GM12872 (cell line): ENCODE data around the gene UBE2O.

ENCODE experiments used
- TF ChIP-seq, protein P1 (sequence below): IDR thresholded peaks from 3 replicates; pipeline ENCODE4 v1.5.1; 2011; ENCODE audit warnings: low read depth, mild to moderate bottlenecking, low read length, moderate library complexity; ENCODE audit not compliant: insufficient read depth

The UBE2O gene

GRCh38 chr17:76469991-76470739 is 17.2 kb upstream of the UBE2O start:
- TF ChIP-seq, protein P1, sequence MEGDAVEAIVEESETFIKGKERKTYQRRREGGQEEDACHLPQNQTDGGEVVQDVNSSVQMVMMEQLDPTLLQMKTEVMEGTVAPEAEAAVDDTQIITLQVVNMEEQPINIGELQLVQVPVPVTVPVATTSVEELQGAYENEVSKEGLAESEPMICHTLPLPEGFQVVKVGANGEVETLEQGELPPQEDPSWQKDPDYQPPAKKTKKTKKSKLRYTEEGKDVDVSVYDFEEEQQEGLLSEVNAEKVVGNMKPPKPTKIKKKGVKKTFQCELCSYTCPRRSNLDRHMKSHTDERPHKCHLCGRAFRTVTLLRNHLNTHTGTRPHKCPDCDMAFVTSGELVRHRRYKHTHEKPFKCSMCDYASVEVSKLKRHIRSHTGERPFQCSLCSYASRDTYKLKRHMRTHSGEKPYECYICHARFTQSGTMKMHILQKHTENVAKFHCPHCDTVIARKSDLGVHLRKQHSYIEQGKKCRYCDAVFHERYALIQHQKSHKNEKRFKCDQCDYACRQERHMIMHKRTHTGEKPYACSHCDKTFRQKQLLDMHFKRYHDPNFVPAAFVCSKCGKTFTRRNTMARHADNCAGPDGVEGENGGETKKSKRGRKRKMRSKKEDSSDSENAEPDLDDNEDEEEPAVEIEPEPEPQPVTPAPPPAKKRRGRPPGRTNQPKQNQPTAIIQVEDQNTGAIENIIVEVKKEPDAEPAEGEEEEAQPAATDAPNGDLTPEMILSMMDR = no peak

GRCh38 chr17:76469076-76469990 is 16.4 kb upstream of the UBE2O start:
- TF ChIP-seq, protein P1 = no peak

GRCh38 chr17:76468634-76469010 is 15.7 kb upstream of the UBE2O start:
- TF ChIP-seq, protein P1 = no peak

DNA sequence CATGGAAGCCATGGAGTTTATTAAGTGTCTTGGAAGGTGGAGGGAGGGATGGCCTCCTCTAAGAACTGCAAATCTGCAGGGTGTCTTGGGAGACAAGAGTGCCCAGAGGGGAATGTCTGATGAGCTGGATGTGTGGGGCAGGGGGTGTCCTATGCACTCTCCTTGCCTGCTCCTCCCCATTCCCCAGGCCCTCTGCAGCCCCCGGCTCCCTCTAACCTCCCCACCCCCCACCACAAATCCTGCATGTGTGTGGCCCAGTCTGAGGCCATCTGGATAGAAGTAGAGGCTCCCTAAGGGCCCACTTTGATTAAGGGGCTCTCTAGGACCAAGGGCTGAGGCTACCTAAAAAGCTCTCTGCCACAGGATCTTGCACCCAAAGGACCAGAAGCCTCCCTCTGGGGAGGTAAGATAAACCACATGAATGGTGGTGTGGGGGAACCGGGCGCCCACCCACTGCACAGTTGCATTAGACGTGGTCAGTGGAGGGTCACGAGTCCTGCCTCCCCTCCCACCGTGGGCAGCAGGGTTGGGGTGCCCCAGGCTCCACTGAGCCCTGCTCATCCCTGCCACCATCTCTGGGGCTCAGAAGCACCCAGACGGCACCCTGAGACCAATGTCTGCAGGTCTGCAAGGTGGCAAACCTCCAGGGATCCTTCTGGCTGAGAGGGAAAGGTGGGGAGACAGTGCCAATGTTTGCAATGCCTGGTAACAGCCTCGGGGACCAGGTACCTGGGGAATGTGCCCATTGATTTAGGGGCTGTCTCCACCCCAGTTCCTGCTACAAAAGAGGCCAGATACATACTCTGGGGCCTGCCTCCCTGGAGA is 15.1 kb upstream of the UBE2O start:
- TF ChIP-seq, protein P1 = no peak

GRCh38 chr17:76467366-76467765 is 14.4 kb upstream of the UBE2O start, which contains the start of gene AANAT:
Gene AANAT (plus strand): TSS chr17:76467603. CDS start chr17:76468747, 1,144 bp downstream.
- TF ChIP-seq, protein P1 = no peak

DNA sequence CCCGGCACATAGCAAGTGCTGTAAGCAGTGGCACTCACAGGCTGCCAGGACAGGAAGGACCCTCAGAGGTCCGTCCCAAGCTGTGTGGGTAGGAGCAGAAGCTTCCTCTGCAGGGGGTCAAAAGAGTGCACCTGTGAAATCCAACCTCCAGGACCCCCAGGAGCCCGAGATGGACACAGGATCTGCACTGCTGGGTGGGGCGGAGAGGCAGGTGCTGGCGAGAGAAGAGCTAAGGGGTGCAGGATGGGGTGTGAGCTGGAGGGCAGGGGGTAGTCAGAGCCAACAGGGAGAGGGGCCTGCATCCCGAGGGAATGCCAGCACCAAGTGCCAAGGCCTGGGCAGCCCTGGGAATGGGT is 13.8 kb upstream of the UBE2O start:
- TF ChIP-seq, protein P1 = no peak
